Loucy (cell line): Measurements from ENCODE around the gene UBL7.

Experiments used
- H2AFZ ChIP-seq: fragments of 200-600 bp; sonication (generic); 2 replicates; pipeline ENCODE4 v1.6.0; 2016; ENCODE audit warnings: antibody characterized with exemption, mild to moderate bottlenecking, low read length, moderate library complexity
- H3F3A ChIP-seq: fragments of 200-600 bp; 2 replicates; pipeline ENCODE4 v1.6.0; 2016; ENCODE audit warnings: antibody characterized with exemption, low read depth, mild to moderate bottlenecking
- H3K27me3 ChIP-seq: fragments of 200-600 bp; sonication (generic); 2 replicates; pipeline ENCODE4 v1.6.1; 2014; ENCODE audit warnings: low read length, mild to moderate bottlenecking; ENCODE audit not compliant: insufficient read depth, poor library complexity, severe bottlenecking
- H3K36me3 ChIP-seq: fragments of 200-600 bp; sonication (generic); 2 replicates; pipeline ENCODE4 v1.6.1; 2016; ENCODE audit warnings: low read length; ENCODE audit not compliant: insufficient read depth
- H3K4me1 ChIP-seq: fragments of 200-600 bp; sonication (generic); 2 replicates; pipeline ENCODE4 v1.5.1; 2014; ENCODE audit warnings: low read length, mild to moderate bottlenecking; ENCODE audit not compliant: insufficient read depth, poor library complexity, severe bottlenecking
- H3K4me2 ChIP-seq: fragments of 200-600 bp; sonication (generic); 2 replicates; pipeline ENCODE4 v1.6.0; 2014; ENCODE audit warnings: antibody characterized with exemption, low read length, low read depth, mild to moderate bottlenecking; ENCODE audit not compliant: poor library complexity, severe bottlenecking
- H3K4me3 ChIP-seq: fragments of 200-600 bp; sonication (generic); 2 replicates; pipeline ENCODE4 v1.5.1; 2014; ENCODE audit warnings: low read length, mild to moderate bottlenecking, mixed read lengths; ENCODE audit not compliant: poor library complexity, severe bottlenecking
- H3K79me2 ChIP-seq: fragments of 200-600 bp; sonication (generic); 2 replicates; pipeline ENCODE4 v1.6.1; 2014; ENCODE audit warnings: low read length; ENCODE audit not compliant: insufficient read depth
- H3K9ac ChIP-seq: fragments of 200-600 bp; sonication (generic); 2 replicates; pipeline ENCODE4 v1.6.0; 2014; ENCODE audit warnings: mild to moderate bottlenecking, low read depth, low read length, moderate library complexity; ENCODE audit not compliant: poor library complexity, severe bottlenecking
- H3K9me2 ChIP-seq: fragments of 200-600 bp; sonication (generic); replicated peaks from 2 replicates; pipeline ENCODE4 v1.6.1; 2016; ENCODE audit warnings: low read depth, low read length, mixed read lengths
- H3K9me3 ChIP-seq: fragments of 200-600 bp; sonication (generic); 2 replicates; pipeline ENCODE4 v1.6.1; 2014; ENCODE audit warnings: mild to moderate bottlenecking, antibody characterized with exemption, low read length, low read depth; ENCODE audit not compliant: insufficient read depth
- H4K20me1 ChIP-seq: fragments of 200-600 bp; sonication (generic); 2 replicates; pipeline ENCODE4 v1.6.0; 2014; ENCODE audit warnings: antibody characterized with exemption, low read length, mild to moderate bottlenecking; ENCODE audit not compliant: insufficient read depth, poor library complexity, severe bottlenecking
- EZH2phosphoT487 ChIP-seq: fragments of 200-600 bp; IDR thresholded peaks from 2 replicates; pipeline ENCODE4 v1.6.1; 2018; ENCODE audit warnings: antibody characterized with exemption, mild to moderate bottlenecking, moderate library complexity, borderline replicate concordance
- TF ChIP-seq, protein P1 (sequence below): fragments of 200-600 bp; sonication (generic); conservative IDR thresholded peaks from 2 replicates; pipeline ENCODE4 v1.5.1; 2014; ENCODE audit warnings: mild to moderate bottlenecking, antibody characterized with exemption, low read length

Gene UBL7

DNA sequence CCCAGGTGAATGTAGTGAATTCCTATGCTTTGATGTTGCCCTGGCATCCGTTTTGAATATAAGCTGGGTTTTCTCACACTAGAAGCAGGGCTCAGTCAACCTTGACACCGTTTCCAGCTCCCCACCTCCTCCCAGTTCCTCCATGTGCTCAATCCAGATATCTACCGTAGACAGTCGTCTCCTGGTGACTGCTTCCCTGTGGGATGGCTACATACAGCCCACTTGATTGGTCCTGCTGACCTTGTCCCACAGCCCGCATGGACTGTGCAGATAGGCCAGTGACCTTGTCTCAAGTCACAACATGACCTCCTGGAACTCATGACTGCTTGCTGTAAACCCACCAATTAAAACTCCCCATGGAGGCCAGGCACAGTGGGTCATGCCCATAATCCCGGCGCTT is 35.3 kb downstream of the UBL7 start:
- Histone ChIP-seq H3K4me1 (peaks cover 41% of the 10 kb centered on the region), H3F3A (no peaks in the 10 kb centered on the region), H3K4me2 (no peak overlapping the region), H3K36me3 (no peaks in the 10 kb centered on the region), H2AFZ (no peak overlapping the region), H3K27me3 (no peaks in the 10 kb centered on the region), H3K9me2 (no peaks in the 10 kb centered on the region), H3K4me3 (no peak overlapping the region), H3K9ac (no peak overlapping the region), H3K79me2 (peaks cover 100% of the 10 kb centered on the region), H3K9me3 (no peaks in the 10 kb centered on the region), H4K20me1 (peaks cover 31% of the 10 kb centered on the region)
- TF ChIP-seq, protein P1, sequence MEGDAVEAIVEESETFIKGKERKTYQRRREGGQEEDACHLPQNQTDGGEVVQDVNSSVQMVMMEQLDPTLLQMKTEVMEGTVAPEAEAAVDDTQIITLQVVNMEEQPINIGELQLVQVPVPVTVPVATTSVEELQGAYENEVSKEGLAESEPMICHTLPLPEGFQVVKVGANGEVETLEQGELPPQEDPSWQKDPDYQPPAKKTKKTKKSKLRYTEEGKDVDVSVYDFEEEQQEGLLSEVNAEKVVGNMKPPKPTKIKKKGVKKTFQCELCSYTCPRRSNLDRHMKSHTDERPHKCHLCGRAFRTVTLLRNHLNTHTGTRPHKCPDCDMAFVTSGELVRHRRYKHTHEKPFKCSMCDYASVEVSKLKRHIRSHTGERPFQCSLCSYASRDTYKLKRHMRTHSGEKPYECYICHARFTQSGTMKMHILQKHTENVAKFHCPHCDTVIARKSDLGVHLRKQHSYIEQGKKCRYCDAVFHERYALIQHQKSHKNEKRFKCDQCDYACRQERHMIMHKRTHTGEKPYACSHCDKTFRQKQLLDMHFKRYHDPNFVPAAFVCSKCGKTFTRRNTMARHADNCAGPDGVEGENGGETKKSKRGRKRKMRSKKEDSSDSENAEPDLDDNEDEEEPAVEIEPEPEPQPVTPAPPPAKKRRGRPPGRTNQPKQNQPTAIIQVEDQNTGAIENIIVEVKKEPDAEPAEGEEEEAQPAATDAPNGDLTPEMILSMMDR, result no peak
- TF ChIP-seq EZH2phosphoT487, result no peak

GRCh38 chr15:74424901-74425528 is 35.9 kb downstream of the UBL7 start:
- Histone ChIP-seq H3K4me3 (no peak overlapping the region), H3K4me1 (peaks cover 42% of the 10 kb centered on the region), H3F3A (no peaks in the 10 kb centered on the region), H3K9ac (no peak overlapping the region), H4K20me1 (peaks cover 25% of the 10 kb centered on the region), H3K79me2 (peaks cover 100% of the 10 kb centered on the region), H3K27me3 (no peaks in the 10 kb centered on the region), H3K9me2 (no peaks in the 10 kb centered on the region), H3K9me3 (no peaks in the 10 kb centered on the region), H3K4me2 (no peak overlapping the region), H3K36me3 (no peaks in the 10 kb centered on the region), H2AFZ (no peak overlapping the region)
- TF ChIP-seq, protein P1, result no peak
- TF ChIP-seq EZH2phosphoT487, result no peak

- Histone ChIP-seq H3K4me2 (no peak overlapping the region), H3K4me1 (peaks cover 38% of the 10 kb centered on the region), H3K79me2 (peaks cover 100% of the 10 kb centered on the region)
Measured at GRCh38 chr15:74423431-74424257, 37.3 kb downstream of the UBL7 start.

More at GRCh38 chr15:74423431-74424257, 37.3 kb downstream of the UBL7 start:
- Histone ChIP-seq H3K9me2 (no peaks in the 10 kb centered on the region), H3K36me3 (no peaks in the 10 kb centered on the region), H3K4me3 (no peak overlapping the region), H3F3A (no peaks in the 10 kb centered on the region), H4K20me1 (peaks cover 23% of the 10 kb centered on the region), H3K9ac (no peak overlapping the region), H3K27me3 (no peaks in the 10 kb centered on the region), H3K9me3 (no peaks in the 10 kb centered on the region), H2AFZ (no peak overlapping the region)
- TF ChIP-seq EZH2phosphoT487, result no peak
- TF ChIP-seq, protein P1, result no peak
